NCI-H2081 (cell line): ENCODE results near the gene ID3.

Source experiments
- DNase-seq, 2 experiments: peaks; one replicate each; lab custom pipeline; 2025; lab: John Stamatoyannopoulos, UW

The ID3 gene

GRCh38 chr1:23526329-23527041 lies 32.8 kb downstream of the ID3 start:
- DNase-seq, result no peak

DNA sequence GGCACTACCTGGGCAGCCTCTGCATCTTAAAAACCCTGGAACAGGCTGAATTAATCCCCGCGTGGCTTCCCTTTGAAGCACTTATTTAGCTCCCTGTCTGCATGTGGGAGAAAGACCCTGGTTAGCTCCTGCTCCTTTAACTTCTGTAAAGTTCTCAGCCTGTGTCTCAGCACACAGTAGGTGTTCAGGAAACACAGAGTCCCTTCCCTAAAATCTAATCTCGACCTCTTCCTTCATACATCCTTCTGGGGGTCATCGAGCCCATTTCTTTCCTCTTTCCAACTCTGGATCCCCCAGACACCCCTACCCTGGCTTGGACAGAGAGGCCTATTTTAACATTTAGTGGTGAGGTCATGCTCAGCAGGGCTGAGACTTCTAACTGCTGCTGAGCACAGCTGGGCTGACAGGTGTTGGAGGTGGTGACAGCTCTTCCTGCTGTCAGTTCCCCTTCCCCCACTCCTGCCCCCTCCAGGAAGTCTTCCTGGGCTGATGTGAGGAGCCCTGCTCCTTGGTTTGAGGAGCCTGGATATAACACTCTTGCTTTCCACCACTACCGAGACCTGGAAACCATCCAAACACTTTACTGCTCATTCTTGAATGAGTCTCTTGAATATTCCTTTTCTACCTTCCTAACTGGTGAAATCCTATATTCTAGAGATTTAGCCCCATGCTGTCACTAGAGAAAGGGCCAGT lies 33.6 kb downstream of the ID3 start:
- DNase-seq, result peak; percentile 17 to 69

- peak; percentile 96 for DNase-seq
These were observed 34.4 kb downstream of the ID3 start for GRCh38 chr1:23524716-23525401.

DNA sequence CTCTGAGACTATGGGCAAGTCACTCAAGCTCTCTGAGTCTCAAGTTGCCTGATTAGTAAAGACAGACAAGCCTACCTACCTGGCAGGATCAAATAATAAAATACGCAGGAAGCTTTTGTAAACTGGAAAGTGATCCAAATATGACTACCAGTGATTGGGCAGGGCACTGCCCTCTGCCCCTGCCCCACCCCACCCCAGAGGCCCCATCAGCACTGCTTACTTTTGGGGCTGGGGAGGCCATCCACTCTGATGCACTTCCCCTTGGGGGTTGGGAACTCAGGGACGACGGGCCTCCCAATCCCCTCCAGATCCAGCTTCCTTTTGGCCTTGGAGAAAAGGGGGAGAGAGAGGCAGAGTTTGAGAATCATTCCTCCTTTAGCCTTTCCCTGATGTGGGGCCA lies 35.1 kb downstream of the ID3 start:
- no peak for DNase-seq

DNA sequence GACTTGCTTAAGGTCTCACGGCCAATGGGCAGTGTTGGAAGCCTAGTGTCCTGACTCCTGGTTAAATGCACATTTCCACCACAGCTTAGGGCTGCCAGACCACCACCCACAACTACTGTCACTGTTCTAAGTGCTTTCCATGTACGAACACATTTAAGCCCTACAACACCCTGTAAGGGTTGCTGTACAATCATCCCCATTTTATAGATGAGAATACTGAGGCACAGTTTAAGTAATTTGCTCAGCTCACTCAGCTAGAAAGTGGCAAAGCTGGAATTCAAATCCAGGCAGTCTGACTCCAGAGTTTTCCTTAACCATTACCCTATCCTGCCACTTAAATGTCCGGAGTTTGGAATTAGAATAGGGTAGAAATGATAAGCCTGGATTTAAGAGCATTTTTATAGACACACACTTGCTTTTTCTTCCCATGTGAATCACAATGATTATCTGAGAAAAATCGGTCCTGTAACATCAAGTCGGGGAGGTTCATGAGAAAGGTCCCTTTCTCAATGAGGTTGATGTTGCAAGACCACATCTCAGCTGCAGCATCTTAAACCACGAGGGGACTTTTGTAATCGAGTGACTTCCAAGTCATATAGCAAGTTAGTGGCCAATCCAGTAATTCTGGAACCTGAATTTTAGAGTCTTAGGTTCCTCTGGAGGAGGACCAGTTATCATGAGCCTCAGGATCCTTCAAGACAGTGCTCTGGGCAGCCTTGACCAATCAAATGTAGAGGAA lies 36.9 kb downstream of the ID3 start:
- DNase-seq, result no peak

GRCh38 chr1:23521588-23521987 lies 37.7 kb downstream of the ID3 start:
- peak; percentile 9 to 18 for DNase-seq

DNA sequence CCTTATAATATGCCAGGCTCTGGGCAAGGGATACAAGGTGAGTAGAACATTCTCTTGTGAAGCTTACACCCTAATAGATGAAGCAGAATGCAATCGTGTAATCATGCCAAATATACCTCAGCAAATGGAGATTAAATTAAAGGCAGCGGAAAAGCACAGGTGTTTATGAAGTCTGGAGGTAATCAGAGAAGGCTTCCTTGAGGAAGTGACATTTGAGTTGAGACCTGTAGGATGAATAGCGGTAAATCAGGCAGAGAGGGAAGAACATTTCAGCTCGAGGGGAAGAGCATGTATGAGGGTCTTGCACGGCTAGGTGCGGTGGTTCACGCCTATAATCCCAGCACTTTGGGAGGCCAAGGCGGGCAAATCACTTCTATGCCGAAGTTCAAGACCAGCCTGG lies 41.7 kb downstream of the ID3 start:
- DNase-seq, result no peak

- no peak for DNase-seq
These were observed 43.4 kb downstream of the ID3 start for GRCh38 chr1:23515905-23516304.

GRCh38 chr1:23514111-23514679 lies 45.1 kb downstream of the ID3 start:
- no peak for DNase-seq

GRCh38 chr1:23509896-23510295 lies 49.4 kb downstream of the ID3 start:
- DNase-seq, result no peak
